ENCODE results near the gene C20orf144.

C20orf144 gene

GRCh38 chr20:33650111-33650752 lies 11.9 kb upstream of the C20orf144 start:
- DNase-seq, result no peak

DNA sequence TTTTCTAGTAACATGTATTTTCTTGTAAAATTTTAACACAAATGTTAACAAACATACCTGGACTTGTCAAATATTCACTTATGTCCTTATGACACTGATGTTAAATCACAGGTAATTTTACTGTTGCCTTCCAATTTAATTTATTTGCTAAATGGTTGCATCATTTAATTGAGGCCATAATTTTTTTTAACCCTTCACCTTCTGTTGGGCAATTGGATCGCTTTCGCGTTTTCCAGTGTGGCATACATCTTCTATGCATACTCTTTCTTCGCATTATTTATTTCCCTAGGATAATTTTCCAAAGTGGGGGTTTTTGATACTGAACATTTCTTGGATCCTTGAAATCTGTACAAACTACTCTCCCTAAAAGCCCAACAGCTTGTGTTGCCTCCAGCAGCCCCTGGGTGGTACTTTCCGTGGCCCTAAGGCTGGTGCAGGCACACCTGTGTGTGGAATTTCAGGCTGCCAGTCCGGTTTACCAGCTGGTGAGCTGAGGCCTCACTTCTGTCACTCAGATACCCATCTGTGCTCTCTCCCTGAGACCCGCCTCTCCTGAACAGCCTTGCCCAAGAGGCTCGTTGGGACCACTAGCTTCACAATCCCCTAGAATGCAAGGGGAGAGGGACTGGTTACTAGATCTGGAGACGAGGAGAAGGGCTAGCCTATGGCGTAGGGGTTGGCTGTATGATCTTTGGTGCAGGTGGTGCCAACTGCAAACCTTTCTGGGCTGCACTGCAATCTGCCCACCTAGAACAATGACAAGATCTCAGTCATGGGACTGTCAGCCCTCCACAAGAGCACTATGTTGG lies 11.2 kb upstream of the C20orf144 start:
- DNase-seq, result no peak

DNA sequence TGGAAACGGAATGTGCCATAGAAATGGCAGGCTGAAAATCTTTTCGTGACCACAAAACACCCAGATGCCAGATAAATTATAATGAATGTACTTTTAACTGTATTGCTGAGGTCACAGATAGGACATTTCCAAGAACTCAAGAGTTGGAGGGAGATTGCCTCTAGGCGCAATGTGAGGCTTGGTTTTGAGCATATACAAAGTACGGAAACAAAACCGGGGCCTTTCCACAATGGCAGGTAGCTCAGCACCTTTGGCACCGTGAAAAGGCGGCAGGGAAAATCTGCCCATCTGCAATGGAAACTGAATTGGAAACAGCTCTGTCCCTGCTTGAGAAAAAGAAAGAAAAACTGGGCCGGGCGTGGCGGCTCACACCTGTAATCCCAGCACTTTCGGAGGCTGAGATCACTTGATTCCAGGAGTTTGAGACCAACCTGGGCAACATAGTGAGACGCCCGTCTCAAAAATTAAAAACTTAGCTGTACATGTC lies 10.5 kb upstream of the C20orf144 start:
- no peak for DNase-seq

GRCh38 chr20:33653218-33653899 lies 8.8 kb upstream of the C20orf144 start:
- peak; percentile 51 for DNase-seq

DNA sequence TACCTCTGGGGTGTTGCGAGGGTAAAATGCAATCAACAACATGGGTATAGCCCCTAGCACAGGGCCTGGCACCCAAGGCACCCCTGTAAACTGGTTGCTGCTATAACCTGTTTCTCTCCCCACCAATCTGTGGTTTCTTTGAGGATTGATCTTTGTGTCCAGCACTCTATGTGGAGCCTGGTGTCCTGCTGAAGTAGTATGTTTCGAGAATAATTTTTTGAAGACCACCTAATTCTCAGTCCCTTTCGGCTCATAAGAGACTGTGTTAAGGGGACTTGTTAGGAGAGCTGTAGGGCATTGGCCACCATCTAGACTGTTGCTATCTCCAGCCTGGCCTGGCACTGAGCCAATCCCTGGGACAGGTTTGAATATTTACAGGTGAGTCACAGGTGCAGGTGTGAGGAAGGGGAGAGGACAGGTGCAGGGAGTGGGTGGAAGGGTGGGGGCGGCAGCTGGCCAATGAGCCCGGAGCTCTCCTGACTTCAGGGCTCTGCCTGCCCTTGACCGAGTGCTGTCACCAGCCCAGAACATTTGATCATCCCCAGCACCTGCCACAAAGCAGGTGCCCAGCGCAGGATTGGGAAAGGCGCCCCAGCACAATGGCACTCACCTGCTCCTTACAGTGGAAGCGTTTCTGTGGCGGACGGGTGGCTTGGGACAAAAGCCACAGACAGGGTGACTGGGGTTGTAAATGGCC lies 8.1 kb upstream of the C20orf144 start:
- peak; percentile 34 for DNase-seq

GRCh38 chr20:33654680-33655161 lies 7.4 kb upstream of the C20orf144 start:
- no peak for DNase-seq

DNA sequence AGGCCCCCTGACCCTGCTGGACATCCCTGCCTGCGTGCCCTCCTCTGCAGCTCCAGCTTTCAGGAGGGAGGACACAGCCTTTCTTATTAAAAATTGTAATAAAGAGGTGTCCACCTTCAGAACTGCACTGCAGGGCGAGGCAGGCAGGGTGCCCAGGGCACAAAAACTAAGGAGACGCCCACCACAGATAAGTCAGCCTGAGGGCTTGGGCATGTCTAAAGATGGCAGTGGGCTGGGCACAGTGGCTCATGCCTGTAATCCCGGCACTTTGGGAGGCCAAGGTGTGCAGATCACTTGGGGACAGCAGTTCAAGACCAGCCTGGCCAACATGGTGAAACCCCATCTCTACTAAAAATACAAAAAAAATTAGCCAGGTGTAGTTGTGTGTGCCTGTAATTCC lies 7.0 kb upstream of the C20orf144 start:
- DNase-seq, result no peak

- DNase-seq, result no peak
These were observed 5.9 kb upstream of the C20orf144 start for GRCh38 chr20:33656010-33656782.

- DNase-seq, result no peak
These were observed 5.1 kb upstream of the C20orf144 start for GRCh38 chr20:33656783-33657703.

DNA sequence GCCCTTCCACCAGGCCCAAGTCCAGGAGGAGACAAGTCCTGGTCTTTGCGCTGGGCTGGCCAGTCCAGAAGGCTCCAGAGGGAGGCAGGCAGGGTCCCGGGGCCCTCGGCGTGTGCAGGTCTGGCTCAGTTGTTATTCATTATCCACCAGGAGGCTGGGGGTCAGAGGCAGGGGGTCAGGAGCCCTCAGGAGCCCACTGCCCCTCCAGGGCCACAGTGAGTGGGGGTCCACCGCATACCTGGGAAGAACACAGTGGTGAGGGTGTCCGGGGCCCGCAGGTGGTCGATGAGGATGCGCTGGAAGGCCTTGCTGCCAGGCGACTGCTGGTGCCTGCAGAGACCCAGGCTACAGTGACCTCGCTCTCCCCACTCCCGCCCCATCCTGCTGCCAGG lies 4.4 kb upstream of the C20orf144 start:
- no peak for DNase-seq

DNA sequence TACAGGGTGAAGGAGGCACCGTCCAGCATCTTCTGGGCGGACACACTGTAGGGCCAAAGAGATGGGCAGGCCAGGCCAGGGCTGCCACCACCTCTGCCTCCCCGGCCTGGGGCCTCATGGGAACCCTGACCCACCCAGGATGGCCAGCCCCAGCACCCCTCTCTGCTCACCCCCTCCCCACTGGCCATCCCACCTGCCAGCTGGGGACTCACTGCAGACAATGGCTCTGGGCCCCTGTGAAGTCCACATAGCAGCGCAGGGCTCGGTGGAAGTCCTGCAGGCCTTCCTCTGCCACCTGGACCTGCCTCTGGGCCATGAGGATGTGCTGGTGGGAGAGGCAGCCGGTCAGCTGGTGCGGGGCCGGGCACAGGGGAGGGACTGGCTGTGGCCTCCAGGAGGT lies 3.6 kb upstream of the C20orf144 start:
- DNase-seq, result no peak

DNA sequence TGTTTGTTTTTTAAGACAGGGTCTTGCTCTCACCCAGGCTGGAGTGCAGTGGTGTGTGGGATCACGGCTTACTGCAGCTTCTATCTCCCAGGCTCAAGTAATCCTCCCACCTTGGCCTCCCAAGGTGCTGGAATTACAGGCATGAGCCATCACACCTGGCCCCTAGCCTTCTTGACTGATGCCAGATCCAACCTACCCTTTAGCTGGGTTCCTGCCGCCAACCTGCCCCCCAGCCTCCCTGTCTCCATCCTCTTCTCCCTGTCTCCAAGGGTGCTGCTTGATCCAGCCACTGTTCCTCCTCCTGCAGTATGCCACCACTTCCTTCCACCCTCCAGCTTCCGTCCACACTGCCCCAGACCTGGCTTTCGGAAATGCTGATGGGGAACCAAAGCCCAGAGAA lies 3.2 kb upstream of the C20orf144 start:
- DNase-seq, result no peak

DNA sequence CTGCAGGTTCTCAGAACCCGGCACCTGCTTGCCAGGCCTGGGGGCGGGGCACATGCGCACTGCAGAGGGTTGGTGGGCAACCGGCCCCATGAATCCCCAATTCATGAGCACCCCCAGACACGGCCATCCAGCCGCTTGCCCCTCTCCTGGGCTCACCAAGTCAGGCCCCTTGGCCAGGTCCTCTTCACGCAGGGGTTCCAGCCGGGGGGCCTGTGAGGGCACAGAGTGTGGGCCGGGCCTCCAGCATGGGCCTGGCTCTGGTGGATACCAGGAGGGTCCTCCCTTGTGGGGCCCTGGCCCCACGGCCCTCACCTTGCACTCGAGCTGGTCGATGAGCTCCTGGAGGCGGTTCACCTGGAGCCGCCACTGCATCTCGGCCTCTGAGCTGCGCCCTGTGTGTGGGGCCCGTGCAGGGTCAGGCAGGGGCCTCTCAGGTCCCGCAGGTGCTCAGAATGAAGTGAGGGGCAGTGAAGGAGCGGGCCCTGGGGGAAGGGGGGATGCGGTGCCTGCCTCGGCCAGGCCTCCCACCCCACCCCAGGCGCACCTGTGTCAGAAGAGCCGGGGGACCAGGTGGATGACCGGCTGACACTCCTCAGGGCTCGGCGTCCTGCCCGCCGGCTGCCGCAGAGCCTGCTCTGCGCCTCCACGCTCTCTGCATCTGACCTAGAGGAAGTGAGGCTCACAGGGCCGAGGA lies 2.6 kb upstream of the C20orf144 start:
- no peak for DNase-seq

GRCh38 chr20:33660035-33660684 lies 2.0 kb upstream of the C20orf144 start:
- DNase-seq, result no peak

GRCh38 chr20:33660685-33661058 lies 1.5 kb upstream of the C20orf144 start:
- DNase-seq, result no peak

- DNase-seq, result peak; percentile 25
These were observed 1.3 kb downstream of the C20orf144 start for GRCh38 chr20:33663161-33664084.

DNA sequence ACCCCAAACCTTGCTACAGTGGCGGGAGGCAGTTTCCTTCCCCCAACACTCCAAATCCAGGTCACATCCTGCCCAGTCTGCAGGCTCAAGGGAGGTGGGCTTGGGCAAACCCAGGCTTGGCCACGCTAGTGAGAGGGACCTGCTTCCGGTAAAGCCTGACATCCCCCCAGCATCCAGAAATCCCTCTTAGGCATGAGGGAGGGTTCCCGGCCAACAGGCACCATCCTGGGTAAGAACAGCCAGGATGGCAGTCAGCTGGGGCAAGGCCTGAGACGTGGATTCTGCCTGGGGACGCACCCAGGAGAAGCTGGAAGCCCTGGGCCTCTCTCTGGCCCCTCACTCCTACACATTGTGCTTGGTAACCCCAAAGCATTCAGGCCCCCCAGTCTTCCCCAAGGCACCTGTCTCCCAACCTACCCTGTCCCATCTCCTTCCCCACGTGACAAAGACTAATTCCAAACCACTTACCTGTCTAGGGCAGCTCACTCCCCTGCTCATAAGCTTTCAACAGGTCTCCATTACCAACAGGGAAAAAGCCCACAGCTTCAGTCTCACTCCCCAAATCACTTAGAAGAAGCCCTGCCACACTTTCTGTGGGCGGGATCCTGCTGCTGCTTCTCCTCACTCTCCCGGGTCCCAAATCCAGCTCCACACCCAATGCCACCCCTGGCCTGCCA lies 2.1 kb downstream of the C20orf144 start:
- DNase-seq, result no peak

DNA sequence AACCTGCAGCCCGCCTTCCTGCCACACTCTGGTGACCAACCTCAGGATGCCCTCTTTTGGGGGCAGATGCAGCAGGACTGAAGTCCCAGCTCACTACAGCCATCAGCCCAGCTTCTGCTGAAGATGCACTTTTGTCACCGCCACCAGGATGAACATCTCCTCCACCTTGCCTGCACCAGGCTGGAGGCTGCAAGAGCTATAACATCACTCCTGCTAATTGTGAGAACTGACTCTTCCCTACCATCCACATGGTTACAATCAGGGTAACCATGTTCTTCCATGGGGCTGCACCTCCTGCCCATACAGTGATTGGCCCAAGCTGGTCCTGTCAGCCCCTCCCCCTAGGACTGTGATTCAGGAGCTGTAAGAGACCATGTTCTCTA lies 2.6 kb downstream of the C20orf144 start:
- no peak for DNase-seq

All from NCI-H1436 treated with DMSO at 0.1 percent for 48 hours (cell line).